Measurements from ENCODE around the gene CELA2B. TPM values are rescaled to one million over a fixed set of nuclear protein-coding genes. Genes with fewer than 3 reads are reported as not detected.

CELA2B gene
- polyA plus RNA-seq, 1 of the 3 experiments (the other 2 are of a cell fraction) = not detected

DNA sequence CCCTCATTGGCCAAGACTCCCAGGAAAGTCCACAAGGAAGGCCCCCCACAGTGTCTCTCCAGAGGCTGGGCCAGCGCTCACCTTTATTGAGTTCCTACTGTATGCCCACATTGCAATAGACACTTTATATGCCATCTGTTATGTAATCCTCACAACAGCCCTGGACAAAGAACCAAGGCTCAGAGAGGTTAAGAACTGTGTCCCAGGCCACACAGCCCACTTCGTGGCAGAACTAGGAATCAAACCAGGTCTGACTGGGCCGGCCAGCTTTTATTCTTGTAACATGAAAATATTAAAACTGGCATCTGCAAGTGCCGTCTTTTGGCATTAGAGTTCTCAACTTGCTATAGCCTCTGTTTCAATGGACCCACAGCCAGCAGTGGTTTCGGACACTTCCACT, 33.1 kb upstream of the CELA2B start:
- Histone ChIP-seq H3K9me3 (no peaks in the 10 kb centered on the region), H3K4me2 (no peak overlapping the region), H3K9ac (no peak overlapping the region), H3K4me1 (ENCODE audit: control insufficient read depth in 1 of 2, insufficient read depth in 2 of 2, low read depth in 1 of 2, low read length in 1 of 2) (peaks cover 0 to 3% of the 10 kb centered on the region in 2 experiments; a peak in 1 of 4 replicates), H3K27ac (ENCODE audit: low read depth in 2 of 2, low read length in 1 of 2) (no peak overlapping the region), H3K27me3 (ENCODE audit: insufficient read depth) (no peaks in the 10 kb centered on the region), H3K36me3 (replicated peaks in 1 of 2; ENCODE audit: control insufficient read depth in 1 of 2, insufficient read depth in 2 of 2, low read length in 1 of 2) (no peaks in the 10 kb centered on the region), H4K20me1 (ENCODE audit: insufficient read depth) (no peaks in the 10 kb centered on the region), H3F3A (replicated peaks; ENCODE audit: insufficient read depth) (no peaks in the 10 kb centered on the region), H3K79me2 (ENCODE audit: insufficient read depth) (no peaks in the 10 kb centered on the region), H2AFZ (ENCODE audit: low read depth) (no peak overlapping the region), H3K4me3 (ENCODE audit: low read depth in 2 of 2, low read length in 1 of 2) (no peak overlapping the region), H3K9me2 (no peaks in the 10 kb centered on the region)
- CTCF ChIA-PET = interaction anchor here (1.7 to 4.7 kb wide), 3 partner anchors 11 to 119 kb away, joined by 4 to 28 read pairs (median 12); no protein-coding TSS in a partner anchor
- no peak for TF ChIP-seq TEAD4 (IDR thresholded peaks at IDR 0.05; ENCODE audit: borderline replicate concordance, insufficient read depth)
- TF ChIP-seq JUND (IDR thresholded peaks at IDR 0.05) = no peak
- no peak for TF ChIP-seq POLR2AphosphoS5 (IDR thresholded peaks at IDR 0.05; ENCODE audit: low read depth, low read length)
- TF ChIP-seq, protein P1, sequence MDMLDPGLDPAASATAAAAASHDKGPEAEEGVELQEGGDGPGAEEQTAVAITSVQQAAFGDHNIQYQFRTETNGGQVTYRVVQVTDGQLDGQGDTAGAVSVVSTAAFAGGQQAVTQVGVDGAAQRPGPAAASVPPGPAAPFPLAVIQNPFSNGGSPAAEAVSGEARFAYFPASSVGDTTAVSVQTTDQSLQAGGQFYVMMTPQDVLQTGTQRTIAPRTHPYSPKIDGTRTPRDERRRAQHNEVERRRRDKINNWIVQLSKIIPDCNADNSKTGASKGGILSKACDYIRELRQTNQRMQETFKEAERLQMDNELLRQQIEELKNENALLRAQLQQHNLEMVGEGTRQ (IDR thresholded peaks at IDR 0.05; ENCODE audit: borderline replicate concordance, low read depth, low read length) = no peak
- TF ChIP-seq MAX (IDR thresholded peaks at IDR 0.05; ENCODE audit: low read depth) = no peak
- TF ChIP-seq FOXM1 (IDR thresholded peaks at IDR 0.05; ENCODE audit: low read depth) = no peak
- TF ChIP-seq EP300 (IDR thresholded peaks at IDR 0.05; ENCODE audit: borderline replicate concordance in 1 of 2, low read depth in 1 of 2, low read length in 1 of 2) = no peak
- TF ChIP-seq NFIC (IDR thresholded peaks at IDR 0.05; ENCODE audit: borderline replicate concordance) = no peak
- TF ChIP-seq SMC3 (IDR thresholded peaks at IDR 0.05; ENCODE audit: low read depth, low read length) = no peak
- no peak for TF ChIP-seq TCF12 (IDR thresholded peaks at IDR 0.05)
- no peak for TF ChIP-seq RFX5 (IDR thresholded peaks at IDR 0.05; ENCODE audit: low read length)
- no peak for TF ChIP-seq EZH2phosphoT487 (IDR thresholded peaks at IDR 0.05; ENCODE audit: borderline replicate concordance, low read depth)
- no peak for TF ChIP-seq GABPA (IDR thresholded peaks at IDR 0.05; ENCODE audit: low read depth)
- TF ChIP-seq RCOR1 (IDR thresholded peaks at IDR 0.05; ENCODE audit: low read length) = no peak
- TF ChIP-seq, protein P2, sequence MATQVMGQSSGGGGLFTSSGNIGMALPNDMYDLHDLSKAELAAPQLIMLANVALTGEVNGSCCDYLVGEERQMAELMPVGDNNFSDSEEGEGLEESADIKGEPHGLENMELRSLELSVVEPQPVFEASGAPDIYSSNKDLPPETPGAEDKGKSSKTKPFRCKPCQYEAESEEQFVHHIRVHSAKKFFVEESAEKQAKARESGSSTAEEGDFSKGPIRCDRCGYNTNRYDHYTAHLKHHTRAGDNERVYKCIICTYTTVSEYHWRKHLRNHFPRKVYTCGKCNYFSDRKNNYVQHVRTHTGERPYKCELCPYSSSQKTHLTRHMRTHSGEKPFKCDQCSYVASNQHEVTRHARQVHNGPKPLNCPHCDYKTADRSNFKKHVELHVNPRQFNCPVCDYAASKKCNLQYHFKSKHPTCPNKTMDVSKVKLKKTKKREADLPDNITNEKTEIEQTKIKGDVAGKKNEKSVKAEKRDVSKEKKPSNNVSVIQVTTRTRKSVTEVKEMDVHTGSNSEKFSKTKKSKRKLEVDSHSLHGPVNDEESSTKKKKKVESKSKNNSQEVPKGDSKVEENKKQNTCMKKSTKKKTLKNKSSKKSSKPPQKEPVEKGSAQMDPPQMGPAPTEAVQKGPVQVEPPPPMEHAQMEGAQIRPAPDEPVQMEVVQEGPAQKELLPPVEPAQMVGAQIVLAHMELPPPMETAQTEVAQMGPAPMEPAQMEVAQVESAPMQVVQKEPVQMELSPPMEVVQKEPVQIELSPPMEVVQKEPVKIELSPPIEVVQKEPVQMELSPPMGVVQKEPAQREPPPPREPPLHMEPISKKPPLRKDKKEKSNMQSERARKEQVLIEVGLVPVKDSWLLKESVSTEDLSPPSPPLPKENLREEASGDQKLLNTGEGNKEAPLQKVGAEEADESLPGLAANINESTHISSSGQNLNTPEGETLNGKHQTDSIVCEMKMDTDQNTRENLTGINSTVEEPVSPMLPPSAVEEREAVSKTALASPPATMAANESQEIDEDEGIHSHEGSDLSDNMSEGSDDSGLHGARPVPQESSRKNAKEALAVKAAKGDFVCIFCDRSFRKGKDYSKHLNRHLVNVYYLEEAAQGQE (IDR thresholded peaks at IDR 0.05; ENCODE audit: low read depth, low read length) = no peak
- no peak for TF ChIP-seq TAF1 (IDR thresholded peaks at IDR 0.05; ENCODE audit: borderline replicate concordance, low read depth, low read length)
- no peak for TF ChIP-seq GATA2 (CRISPR knock-in tag; IDR thresholded peaks at IDR 0.05)
- TF ChIP-seq, protein P3, sequence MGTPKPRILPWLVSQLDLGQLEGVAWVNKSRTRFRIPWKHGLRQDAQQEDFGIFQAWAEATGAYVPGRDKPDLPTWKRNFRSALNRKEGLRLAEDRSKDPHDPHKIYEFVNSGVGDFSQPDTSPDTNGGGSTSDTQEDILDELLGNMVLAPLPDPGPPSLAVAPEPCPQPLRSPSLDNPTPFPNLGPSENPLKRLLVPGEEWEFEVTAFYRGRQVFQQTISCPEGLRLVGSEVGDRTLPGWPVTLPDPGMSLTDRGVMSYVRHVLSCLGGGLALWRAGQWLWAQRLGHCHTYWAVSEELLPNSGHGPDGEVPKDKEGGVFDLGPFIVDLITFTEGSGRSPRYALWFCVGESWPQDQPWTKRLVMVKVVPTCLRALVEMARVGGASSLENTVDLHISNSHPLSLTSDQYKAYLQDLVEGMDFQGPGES (IDR thresholded peaks at IDR 0.05; ENCODE audit: low read depth, low read length) = no peak
- TF ChIP-seq, protein P4, sequence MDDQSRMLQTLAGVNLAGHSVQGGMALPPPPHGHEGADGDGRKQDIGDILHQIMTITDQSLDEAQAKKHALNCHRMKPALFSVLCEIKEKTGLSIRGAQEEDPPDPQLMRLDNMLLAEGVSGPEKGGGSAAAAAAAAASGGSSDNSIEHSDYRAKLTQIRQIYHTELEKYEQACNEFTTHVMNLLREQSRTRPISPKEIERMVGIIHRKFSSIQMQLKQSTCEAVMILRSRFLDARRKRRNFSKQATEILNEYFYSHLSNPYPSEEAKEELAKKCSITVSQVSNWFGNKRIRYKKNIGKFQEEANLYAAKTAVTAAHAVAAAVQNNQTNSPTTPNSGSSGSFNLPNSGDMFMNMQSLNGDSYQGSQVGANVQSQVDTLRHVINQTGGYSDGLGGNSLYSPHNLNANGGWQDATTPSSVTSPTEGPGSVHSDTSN (IDR thresholded peaks at IDR 0.05) = no peak
- TF ChIP-seq MXI1 (IDR thresholded peaks at IDR 0.05; ENCODE audit: low read depth, low read length) = no peak
- POLR2A ChIA-PET = no interaction called here
- 83% methylated on average over 5 of the region's 5 CpGs for whole genome bisulfite sequencing (ENCODE audit: low lambda C conversion rate)
- no peak for DNase-seq

Measured in SK-N-SH (cell line).